ENCODE measurements around the gene MAPKAPK3. TPM values are rescaled to one million over a fixed set of nuclear protein-coding genes. Genes with fewer than 3 reads are reported as not detected.

MAPKAPK3 gene
- total and polyA plus RNA-seq, 12 donors: 40.6 to 101 (median 65.0) TPM

- Histone ChIP-seq H3K4me1 (replicated peaks in 1 of 2) (peaks cover 4 to 39% of the 10 kb centered on the region in 2 donors), H3K27me3 (no peaks in the 10 kb centered on the region), H3K36me3 (replicated peaks in 1 of 2) (no peaks in the 10 kb centered on the region), H3K4me3 (no peak overlapping the region), H3K9me3 (replicated peaks in 1 of 3) (no peaks in the 10 kb centered on the region), H3K27ac (peak overlapping the region in 1 of 5 donors; percentile 62)
- 99 to 100% (median 100%) methylated on average over 2 of the region's 2 CpGs for WGBS, 4 donors
- DNase-seq: no peak
- intact Hi-C loops (cut with DNase I): no loop called here
- TF ChIP-seq POLR2A (IDR thresholded peaks at IDR 0.05): no peak
Measured at GRCh38 chr3:50624634-50625033, 7.7 kb downstream of the MAPKAPK3 start.

DNA sequence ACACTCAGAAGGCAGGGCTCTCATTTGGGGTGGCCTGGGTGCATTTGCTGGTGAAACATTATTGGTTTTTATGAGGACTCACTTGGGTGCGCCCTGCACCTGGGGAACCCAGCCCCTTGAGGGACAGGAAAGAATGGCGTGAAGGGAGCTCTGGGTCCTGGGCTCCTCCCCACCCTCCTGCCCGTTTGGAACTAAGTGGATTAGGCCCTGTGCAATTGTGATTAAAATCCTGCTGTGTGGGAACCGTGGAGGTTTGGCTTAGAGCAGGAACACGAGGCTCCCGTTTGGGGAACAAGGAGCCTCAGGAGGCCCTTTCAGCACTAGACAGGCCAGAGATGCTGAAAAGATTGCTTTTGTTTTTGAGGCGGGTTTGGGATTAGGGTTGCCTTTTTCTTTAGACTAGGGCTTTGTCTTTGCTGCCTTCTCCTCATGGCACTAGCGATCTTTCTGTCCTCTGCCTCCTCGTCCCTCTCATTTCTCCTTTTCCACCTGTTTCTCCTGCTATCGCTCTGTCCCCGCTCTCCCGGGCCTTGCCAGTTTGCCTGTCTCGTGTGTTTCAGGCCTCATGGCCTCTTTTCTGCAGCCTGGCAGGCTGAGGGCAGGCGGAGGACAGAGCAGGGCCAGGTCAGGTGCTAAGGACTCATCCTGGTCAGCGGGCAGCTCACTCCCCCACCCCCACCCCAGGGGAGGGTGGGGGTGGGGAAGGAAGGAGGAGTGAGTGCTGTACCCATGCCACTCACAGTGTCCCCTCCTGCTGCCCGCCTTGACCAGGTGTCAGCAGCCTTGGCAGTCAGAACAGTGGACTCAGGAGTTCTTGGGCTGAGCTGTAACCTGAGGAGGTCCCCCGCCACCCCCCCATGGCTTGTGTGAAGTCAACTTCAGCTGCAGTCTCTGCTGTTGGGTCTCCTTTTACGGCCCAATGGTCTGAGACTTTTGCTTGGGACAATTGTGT lies 8.6 kb downstream of the MAPKAPK3 start:
- no peak for DNase-seq
- no peaks in the 10 kb centered on the region for H3K9me3 ChIP-seq (replicated peaks in 1 of 3)
- H3K4me3 ChIP-seq: no peak overlapping the region
- intact Hi-C loops (cut with DNase I): no loop called here
- WGBS, 4 donors: 79 to 89% (median 81%) methylated on average over 14 to 18 of the region's 18 CpGs
- no peaks in the 10 kb centered on the region for H3K36me3 ChIP-seq (replicated peaks in 1 of 2)
- H3K4me1 ChIP-seq (replicated peaks in 1 of 2): peaks cover 0 to 31% of the 10 kb centered on the region in 2 donors
- TF ChIP-seq, protein P1, sequence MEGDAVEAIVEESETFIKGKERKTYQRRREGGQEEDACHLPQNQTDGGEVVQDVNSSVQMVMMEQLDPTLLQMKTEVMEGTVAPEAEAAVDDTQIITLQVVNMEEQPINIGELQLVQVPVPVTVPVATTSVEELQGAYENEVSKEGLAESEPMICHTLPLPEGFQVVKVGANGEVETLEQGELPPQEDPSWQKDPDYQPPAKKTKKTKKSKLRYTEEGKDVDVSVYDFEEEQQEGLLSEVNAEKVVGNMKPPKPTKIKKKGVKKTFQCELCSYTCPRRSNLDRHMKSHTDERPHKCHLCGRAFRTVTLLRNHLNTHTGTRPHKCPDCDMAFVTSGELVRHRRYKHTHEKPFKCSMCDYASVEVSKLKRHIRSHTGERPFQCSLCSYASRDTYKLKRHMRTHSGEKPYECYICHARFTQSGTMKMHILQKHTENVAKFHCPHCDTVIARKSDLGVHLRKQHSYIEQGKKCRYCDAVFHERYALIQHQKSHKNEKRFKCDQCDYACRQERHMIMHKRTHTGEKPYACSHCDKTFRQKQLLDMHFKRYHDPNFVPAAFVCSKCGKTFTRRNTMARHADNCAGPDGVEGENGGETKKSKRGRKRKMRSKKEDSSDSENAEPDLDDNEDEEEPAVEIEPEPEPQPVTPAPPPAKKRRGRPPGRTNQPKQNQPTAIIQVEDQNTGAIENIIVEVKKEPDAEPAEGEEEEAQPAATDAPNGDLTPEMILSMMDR (IDR thresholded peaks at IDR 0.05): no peak
- no peak for TF ChIP-seq POLR2A (IDR thresholded peaks at IDR 0.05)
- peak overlapping the region in 1 of 5 donors; percentile 6 for H3K27ac ChIP-seq
- H3K27me3 ChIP-seq: no peaks in the 10 kb centered on the region

DNA sequence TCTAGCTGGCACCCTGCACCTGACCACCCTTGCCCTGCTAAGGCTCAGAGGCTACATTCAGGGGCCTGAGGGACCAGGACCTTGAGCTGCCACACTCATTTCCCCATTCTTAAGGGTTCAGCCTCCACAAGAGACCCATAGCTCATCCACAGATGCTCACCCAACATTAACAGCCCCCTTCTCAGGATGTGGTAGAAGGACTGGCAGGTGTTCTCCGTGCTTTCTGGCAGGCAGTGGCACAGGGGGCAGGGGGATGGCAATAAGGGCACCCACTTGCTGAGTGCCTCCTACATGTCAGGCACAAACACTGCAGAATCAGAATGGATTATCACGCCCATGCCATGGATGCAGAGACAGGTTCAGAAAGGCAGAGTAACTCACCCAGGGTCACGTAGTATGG lies 9.4 kb downstream of the MAPKAPK3 start:
- WGBS, 4 donors: 80 to 93% (median 83%) methylated on average over 1 to 3 of the region's 3 CpGs
- H3K4me1 ChIP-seq (replicated peaks in 1 of 2): peaks cover 0 to 28% of the 10 kb centered on the region in 2 donors

GRCh38 chr3:50627407-50628051 lies 10.6 kb downstream of the MAPKAPK3 start:
- H3K4me1 ChIP-seq (replicated peaks in 1 of 2): peaks cover 0 to 35% of the 10 kb centered on the region in 2 donors
- H3K27ac ChIP-seq: peak overlapping the region in 3 of 5 donors; percentile 16 to 67 (median 65)
- no peaks in the 10 kb centered on the region for H3K9me3 ChIP-seq (replicated peaks in 1 of 3)
- no peak overlapping the region for H3K4me3 ChIP-seq
- DNase-seq: peak; percentile 62 to 90 (median 88)
- no peaks in the 10 kb centered on the region for H3K27me3 ChIP-seq
- 38 to 41% (median 39%) methylated on average over 4 to 6 of the region's 6 CpGs for WGBS, 4 donors
- TF ChIP-seq, protein P1 (IDR thresholded peaks at IDR 0.05): peak in 3 of 6 experiments; percentile 8 to 40 (median 23)
- no peak for TF ChIP-seq POLR2A (IDR thresholded peaks at IDR 0.05)
- intact Hi-C loops (cut with DNase I): no loop called here
- no peaks in the 10 kb centered on the region for H3K36me3 ChIP-seq (replicated peaks in 1 of 2)

More for the DNA sequence above, 9.4 kb downstream of the MAPKAPK3 start:
- intact Hi-C loops (cut with DNase I): no loop called here
- Histone ChIP-seq H3K4me3 (no peak overlapping the region), H3K9me3 (replicated peaks in 1 of 3) (no peaks in the 10 kb centered on the region), H3K27ac (no peak overlapping the region), H3K36me3 (replicated peaks in 1 of 2) (no peaks in the 10 kb centered on the region), H3K27me3 (no peaks in the 10 kb centered on the region)
- no peak for DNase-seq
- TF ChIP-seq, protein P1 (IDR thresholded peaks at IDR 0.05): no peak
- TF ChIP-seq POLR2A (IDR thresholded peaks at IDR 0.05): no peak
